ENCODE data around the gene PHB1. TPM values are rescaled to one million over a fixed set of nuclear protein-coding genes. Genes with fewer than 3 reads are reported as not detected.
"Not testable (repeated sequence)": the region's sequence is repeated elsewhere in the genome, so short reads cannot be mapped to it uniquely, and the experiment has no call there.

The PHB1 gene
- total and polyA plus RNA-seq, 2 donors, result 59.9 to 98.4 TPM

GRCh38 chr17:49436174-49436573 is 21.5 kb upstream of the PHB1 start:
- Histone ChIP-seq H3K4me3 (ENCODE audit: low read length in 2 of 2) (no peak overlapping the region), H3K27me3 (ENCODE audit: control insufficient read depth in 2 of 2, insufficient read depth in 1 of 2, low read length in 1 of 2) (peaks cover 0 to 58% of the 10 kb centered on the region in 2 donors), H3K4me1 (ENCODE audit: control insufficient read depth in 2 of 2, insufficient read depth in 2 of 2, low read length in 2 of 2) (no peaks in the 10 kb centered on the region), H3K9me3 (ENCODE audit: control insufficient read depth in 2 of 2, insufficient read depth in 1 of 2, low read length in 1 of 2) (no peaks in the 10 kb centered on the region), H3K27ac (ENCODE audit: low read depth in 1 of 2, low read length in 1 of 2) (no peak overlapping the region), H3K36me3 (ENCODE audit: control insufficient read depth in 2 of 2, insufficient read depth in 2 of 2, low read length in 1 of 2) (no peaks in the 10 kb centered on the region)
- no peak for DNase-seq (ENCODE audit: low read depth in 6 of 9, low spot score in 9 of 9)
- 94% methylated on average over 4 of the region's 4 CpGs for WGBS

- WGBS, result 83% methylated on average over 4 of the region's 4 CpGs
- DNase-seq (ENCODE audit: low read depth in 6 of 9, low spot score in 9 of 9), result no peak
- no peaks in the 10 kb centered on the region for H3K4me1 ChIP-seq (ENCODE audit: control insufficient read depth in 2 of 2, insufficient read depth in 2 of 2, low read length in 2 of 2)
- H3K4me3 ChIP-seq (ENCODE audit: low read length in 2 of 2), result no peak overlapping the region
- no peak overlapping the region for H3K27ac ChIP-seq (ENCODE audit: low read depth in 1 of 2, low read length in 1 of 2)
- H3K9me3 ChIP-seq (ENCODE audit: control insufficient read depth in 2 of 2, insufficient read depth in 1 of 2, low read length in 1 of 2), result no peaks in the 10 kb centered on the region
- no peaks in the 10 kb centered on the region for H3K36me3 ChIP-seq (ENCODE audit: control insufficient read depth in 2 of 2, insufficient read depth in 2 of 2, low read length in 1 of 2)
- H3K27me3 ChIP-seq (ENCODE audit: control insufficient read depth in 2 of 2, insufficient read depth in 1 of 2, low read length in 1 of 2), result peaks cover 0 to 58% of the 10 kb centered on the region in 2 donors
Observed at GRCh38 chr17:49435671-49436029, 21.0 kb upstream of the PHB1 start.

GRCh38 chr17:49434821-49435670 is 20.4 kb upstream of the PHB1 start:
- Histone ChIP-seq H3K27me3 (ENCODE audit: control insufficient read depth in 2 of 2, insufficient read depth in 1 of 2, low read length in 1 of 2) (peaks cover 0 to 52% of the 10 kb centered on the region in 2 donors), H3K36me3 (ENCODE audit: control insufficient read depth in 2 of 2, insufficient read depth in 2 of 2, low read length in 1 of 2) (no peaks in the 10 kb centered on the region), H3K4me1 (ENCODE audit: control insufficient read depth in 2 of 2, insufficient read depth in 2 of 2, low read length in 2 of 2) (no peaks in the 10 kb centered on the region), H3K9me3 (ENCODE audit: control insufficient read depth in 2 of 2, insufficient read depth in 1 of 2, low read length in 1 of 2) (no peaks in the 10 kb centered on the region), H3K4me3 (ENCODE audit: low read length in 2 of 2) (no peak overlapping the region), H3K27ac (ENCODE audit: low read depth in 1 of 2, low read length in 1 of 2) (no peak overlapping the region)
- peak in 4 of 9 donors; percentile 7 to 38 (median 17) for DNase-seq (ENCODE audit: low read depth in 6 of 9, low spot score in 9 of 9)
- 68% methylated on average over 13 of the region's 13 CpGs for WGBS

- H3K4me1 ChIP-seq (ENCODE audit: control insufficient read depth in 2 of 2, insufficient read depth in 2 of 2, low read length in 2 of 2), result no peaks in the 10 kb centered on the region
- H3K4me3 ChIP-seq (ENCODE audit: low read length in 2 of 2), result no peak overlapping the region
- H3K9me3 ChIP-seq (ENCODE audit: control insufficient read depth in 2 of 2, insufficient read depth in 1 of 2, low read length in 1 of 2), result no peaks in the 10 kb centered on the region
- WGBS, result over 99% methylated on average over 4 of the region's 4 CpGs
- H3K27me3 ChIP-seq (ENCODE audit: control insufficient read depth in 2 of 2, insufficient read depth in 1 of 2, low read length in 1 of 2), result peaks cover 0 to 33% of the 10 kb centered on the region in 2 donors
- no peak for DNase-seq (ENCODE audit: low read depth in 6 of 9, low spot score in 9 of 9)
- H3K27ac ChIP-seq (ENCODE audit: low read depth in 1 of 2, low read length in 1 of 2), result no peak overlapping the region
- H3K36me3 ChIP-seq (ENCODE audit: control insufficient read depth in 2 of 2, insufficient read depth in 2 of 2, low read length in 1 of 2), result no peaks in the 10 kb centered on the region
Observed at GRCh38 chr17:49433000-49433694, 18.5 kb upstream of the PHB1 start.

- H3K4me1 ChIP-seq (ENCODE audit: control insufficient read depth in 2 of 2, insufficient read depth in 2 of 2, low read length in 2 of 2), result no peaks in the 10 kb centered on the region
- H3K27me3 ChIP-seq (ENCODE audit: control insufficient read depth in 2 of 2, insufficient read depth in 1 of 2, low read length in 1 of 2), result peaks cover 0 to 20% of the 10 kb centered on the region in 2 donors
- H3K4me3 ChIP-seq (ENCODE audit: low read length in 2 of 2), result no peak overlapping the region
- H3K9me3 ChIP-seq (ENCODE audit: control insufficient read depth in 2 of 2, insufficient read depth in 1 of 2, low read length in 1 of 2), result no peaks in the 10 kb centered on the region
- H3K36me3 ChIP-seq (ENCODE audit: control insufficient read depth in 2 of 2, insufficient read depth in 2 of 2, low read length in 1 of 2), result no peaks in the 10 kb centered on the region
- DNase-seq (ENCODE audit: low read depth in 6 of 9, low spot score in 9 of 9), result no peak
- WGBS, result 94% methylated on average over 8 of the region's 8 CpGs
- no peak overlapping the region for H3K27ac ChIP-seq (ENCODE audit: low read depth in 1 of 2, low read length in 1 of 2)
Observed at GRCh38 chr17:49431743-49432142, 17.1 kb upstream of the PHB1 start.

GRCh38 chr17:49425004-49425286 is 10.3 kb upstream of the PHB1 start:
- no peaks in the 10 kb centered on the region for H3K27me3 ChIP-seq (ENCODE audit: control insufficient read depth in 2 of 2, insufficient read depth in 1 of 2, low read length in 1 of 2)
- no peaks in the 10 kb centered on the region for H3K4me1 ChIP-seq (ENCODE audit: control insufficient read depth in 2 of 2, insufficient read depth in 2 of 2, low read length in 2 of 2)
- no peak overlapping the region for H3K27ac ChIP-seq (ENCODE audit: low read depth in 1 of 2, low read length in 1 of 2)
- H3K36me3 ChIP-seq (ENCODE audit: control insufficient read depth in 2 of 2, insufficient read depth in 2 of 2, low read length in 1 of 2), result no peaks in the 10 kb centered on the region
- DNase-seq (ENCODE audit: low read depth in 6 of 9, low spot score in 9 of 9), result no peak
- H3K4me3 ChIP-seq (ENCODE audit: low read length in 2 of 2), result no peak overlapping the region
- peaks cover 0 to 12% of the 10 kb centered on the region in 2 donors for H3K9me3 ChIP-seq (ENCODE audit: control insufficient read depth in 2 of 2, insufficient read depth in 1 of 2, low read length in 1 of 2)

- 96% methylated on average over 15 of the region's 16 CpGs for WGBS
- not testable (repeated sequence) for H3K4me3 ChIP-seq (ENCODE audit: low read length in 2 of 2); H3K36me3 ChIP-seq (ENCODE audit: control insufficient read depth in 2 of 2, insufficient read depth in 2 of 2, low read length in 1 of 2); H3K4me1 ChIP-seq (ENCODE audit: control insufficient read depth in 2 of 2, insufficient read depth in 2 of 2, low read length in 2 of 2); DNase-seq (ENCODE audit: low read depth in 6 of 9, low spot score in 9 of 9); H3K27ac ChIP-seq (ENCODE audit: low read depth in 1 of 2, low read length in 1 of 2); H3K27me3 ChIP-seq (ENCODE audit: control insufficient read depth in 2 of 2, insufficient read depth in 1 of 2, low read length in 1 of 2)
- peaks cover 0 to 12% of the 10 kb centered on the region in 2 donors for H3K9me3 ChIP-seq (ENCODE audit: control insufficient read depth in 2 of 2, insufficient read depth in 1 of 2, low read length in 1 of 2)
Observed at GRCh38 chr17:49424276-49425003, 9.8 kb upstream of the PHB1 start.

- H3K9me3 ChIP-seq (ENCODE audit: control insufficient read depth in 2 of 2, insufficient read depth in 1 of 2, low read length in 1 of 2), result peaks cover 0 to 12% of the 10 kb centered on the region in 2 donors
- DNase-seq (ENCODE audit: low read depth in 6 of 9, low spot score in 9 of 9), result no peak
- H3K36me3 ChIP-seq (ENCODE audit: control insufficient read depth in 2 of 2, insufficient read depth in 2 of 2, low read length in 1 of 2), result no peaks in the 10 kb centered on the region
- H3K4me1 ChIP-seq (ENCODE audit: control insufficient read depth in 2 of 2, insufficient read depth in 2 of 2, low read length in 2 of 2), result no peaks in the 10 kb centered on the region
- no peak overlapping the region for H3K27ac ChIP-seq (ENCODE audit: low read depth in 1 of 2, low read length in 1 of 2)
- no peak overlapping the region for H3K4me3 ChIP-seq (ENCODE audit: low read length in 2 of 2)
- 76% methylated on average over 1 of the region's 1 CpG for WGBS
- H3K27me3 ChIP-seq (ENCODE audit: control insufficient read depth in 2 of 2, insufficient read depth in 1 of 2, low read length in 1 of 2), result no peaks in the 10 kb centered on the region
Observed at GRCh38 chr17:49422714-49423113, 8.0 kb upstream of the PHB1 start.

GRCh38 chr17:49419761-49420160 is 5.1 kb upstream of the PHB1 start:
- H3K27me3 ChIP-seq (ENCODE audit: control insufficient read depth in 2 of 2, insufficient read depth in 1 of 2, low read length in 1 of 2); H3K36me3 ChIP-seq (ENCODE audit: control insufficient read depth in 2 of 2, insufficient read depth in 2 of 2, low read length in 1 of 2); H3K4me3 ChIP-seq (ENCODE audit: low read length in 2 of 2); H3K27ac ChIP-seq (ENCODE audit: low read depth in 1 of 2, low read length in 1 of 2); DNase-seq (ENCODE audit: low read depth in 6 of 9, low spot score in 9 of 9); H3K4me1 ChIP-seq (ENCODE audit: control insufficient read depth in 2 of 2, insufficient read depth in 2 of 2, low read length in 2 of 2): not testable (repeated sequence)
- H3K9me3 ChIP-seq (ENCODE audit: control insufficient read depth in 2 of 2, insufficient read depth in 1 of 2, low read length in 1 of 2), result peaks cover 0 to 12% of the 10 kb centered on the region in 2 donors
- WGBS, result 94% methylated on average over 23 of the region's 23 CpGs

Data from thymus (tissue), 11 donors.